ENCODE data around the gene SAPCD1. TPM values are rescaled to one million over a fixed set of nuclear protein-coding genes. Genes with fewer than 3 reads are reported as not detected.

The SAPCD1 gene
- total and polyA plus RNA-seq, 10 of the 15 experiments (the other 5 are each of a cell fraction or from before 2014, with no cell fraction given): 1.6 to 13.0 (median 5.4) TPM

- no peak for TF ChIP-seq E4F1 (IDR thresholded peaks at IDR 0.05; ENCODE audit: borderline replicate concordance, partially characterized antibody)
- TF ChIP-seq SREBF1 (IDR thresholded peaks at IDR 0.05; ENCODE audit: low read length): no peak
These were observed 25.0 kb upstream of the SAPCD1 start (continued) for GRCh38 chr6:31737315-31737990.

GRCh38 chr6:31737991-31738979 is 24.2 kb upstream of the SAPCD1 start:
- Histone ChIP-seq H3K4me1 (ENCODE audit: control insufficient read depth, insufficient read depth, low read length) (peaks cover 28% of the 10 kb centered on the region), H3K4me3 (peak overlapping the region; percentile 100), H3K36me3 (ENCODE audit: control insufficient read depth in 2 of 2, insufficient read depth in 2 of 2, low read length in 1 of 2) (peaks cover 6 to 8% of the 10 kb centered on the region in 2 experiments; a peak in 3 of 4 replicates), H3K27me3 (replicated peaks in 1 of 2; ENCODE audit: control insufficient read depth in 2 of 2, insufficient read depth in 2 of 2, low read length in 1 of 2) (no peaks in the 10 kb centered on the region), H3K4me2 (ENCODE audit: control insufficient read depth, insufficient read depth) (peak overlapping the region; percentile 73), H3K9me3 (replicated peaks; ENCODE audit: control insufficient read depth, insufficient read depth, low read length) (no peaks in the 10 kb centered on the region), H3K9ac (ENCODE audit: control insufficient read depth, insufficient read depth, low read length) (peak overlapping the region; percentile 98), H4K20me1 (ENCODE audit: control insufficient read depth, insufficient read depth) (0 out of 2 replicates have a peak, but pooled peaks cover 4% of the 10 kb centered on the region), H3K79me2 (ENCODE audit: control insufficient read depth, insufficient read depth, low read length) (peaks cover 48% of the 10 kb centered on the region), H3K27ac (ENCODE audit: control insufficient read depth, insufficient read depth) (peak overlapping the region; percentile 99), H2AFZ (ENCODE audit: control insufficient read depth, low read depth, low read length) (peak overlapping the region; percentile 50)
- ATAC-seq (peak; percentile 30), DNase-seq (ENCODE audit: low read depth, low spot score) (peak; percentile 75), FAIRE-seq (peak; percentile 49)
- ChIA-PET RAD21 (ENCODE audit: unreplicated experiment) (interaction anchor here (0.6 to 6.0 kb wide), 24 partner anchors 8 to 242 kb away, joined by 3 to 53 read pairs (median 6); partner anchors contain the start of genes ABHD16A, AIF1, DDAH2 and DDX39B), POLR2A (interaction anchor here (0.7 to 9.7 kb wide), 28 partner anchors 9 to 438 kb away, joined by 3 to 158 read pairs (median 6); partner anchors contain the start of genes ABHD16A, BAG6, C6orf47 and DDAH2), SMC1A (ENCODE audit: uncharacterized antibody, unreplicated experiment) (interaction anchor here (0.6 to 6.3 kb wide), 33 partner anchors 10 to 398 kb away, joined by 3 to 45 read pairs (median 5); partner anchors contain the start of genes ABHD16A, DDAH2, GPANK1 and HSPA1A), CTCF (interaction anchor here (0.6 to 15.8 kb wide), 30 partner anchors 9 to 240 kb away, joined by 3 to 208 read pairs (median 3); partner anchors contain the start of genes ABHD16A, AIF1, ATP6V1G2 and DDAH2)
- 0% methylated on average over 6 of the region's 6 CpGs for WGBS (ENCODE audit: insufficient coverage, insufficient replicate concordance, low lambda C conversion rate, missing lambda C conversion rate)
- BruUV-seq (replicated peaks): no TSS peak
- intact Hi-C loops (cut with micrococcal nuclease; ENCODE audit: unreplicated experiment) (loop anchor here (2.0 to 5.0 kb wide), 4 partner anchors 35 to 195 kb away; partner anchors contain the start of genes ABHD16A, CSNK2B, DDX39B and HSPA1B), in situ Hi-C loops (cut with MboI) (no loop called here)
- TF ChIP-seq PAX5 (IDR thresholded peaks at IDR 0.05; ENCODE audit: borderline replicate concordance, low read depth, low read length) (0 out of 2 replicates have a peak, but pooled peaks have one; percentile 32), ZNF622 (IDR thresholded peaks at IDR 0.05) (no peak), STAT3 (IDR thresholded peaks at IDR 0.05; ENCODE audit: low read depth, low read length) (no peak), JUNB (IDR thresholded peaks at IDR 0.05) (no peak), RB1 (IDR thresholded peaks at IDR 0.05; ENCODE audit: borderline replicate concordance) (no peak), MLLT1 (IDR thresholded peaks at IDR 0.05) (peak; percentile 66; the same call in 1 of the 2 replicates), KDM1A (IDR thresholded peaks at IDR 0.05; ENCODE audit: borderline replicate concordance) (no peak), ATF7 (IDR thresholded peaks at IDR 0.05; ENCODE audit: low read depth) (peak; percentile 94), PRDM15 (CRISPR knock-in tag; IDR thresholded peaks at IDR 0.05) (no peak)

Measured in GM12878 (cell line).